ENCODE data around the gene EIF4E.
"Not testable (repeated sequence)": the region's sequence is repeated elsewhere in the genome, so short reads cannot be mapped to it uniquely, and the experiment has no call there.

Gene EIF4E

GRCh38 chr4:98879515-98879914 lies 49.4 kb downstream of the EIF4E start:
- no peak for DNase-seq (ENCODE audit: low spot score)

GRCh38 chr4:98873059-98873458 lies 55.9 kb downstream of the EIF4E start:
- no peak for DNase-seq (ENCODE audit: low spot score)

- DNase-seq (ENCODE audit: low spot score), result not testable (repeated sequence)
Observed at GRCh38 chr4:98872120-98872906, 56.6 kb downstream of the EIF4E start.

- DNase-seq (ENCODE audit: low spot score), result no peak
Observed at GRCh38 chr4:98867648-98868047, 61.3 kb downstream of the EIF4E start.

- no peak for DNase-seq (ENCODE audit: low spot score)
Observed at GRCh38 chr4:98865059-98865458, 63.9 kb downstream of the EIF4E start.

- no peak for DNase-seq (ENCODE audit: low spot score)
Observed at GRCh38 chr4:98864560-98864959, 64.4 kb downstream of the EIF4E start.

- DNase-seq (ENCODE audit: low spot score), result no peak
Observed at GRCh38 chr4:98862371-98862770, 66.6 kb downstream of the EIF4E start.

- no peak for DNase-seq (ENCODE audit: low spot score)
Observed at GRCh38 chr4:98861100-98861884, 67.6 kb downstream of the EIF4E start.

- no peak for DNase-seq (ENCODE audit: low spot score)
Observed at GRCh38 chr4:98851806-98852205, 77.1 kb downstream of the EIF4E start.

GRCh38 chr4:98850937-98851336 lies 78.0 kb downstream of the EIF4E start:
- DNase-seq (ENCODE audit: low spot score), result no peak

GRCh38 chr4:98848448-98848847 lies 80.5 kb downstream of the EIF4E start:
- no peak for DNase-seq (ENCODE audit: low spot score)

- no peak for DNase-seq (ENCODE audit: low spot score)
Observed at GRCh38 chr4:98845960-98846359, 83.0 kb downstream of the EIF4E start.

GRCh38 chr4:98842917-98843316 lies 86.0 kb downstream of the EIF4E start:
- DNase-seq (ENCODE audit: low spot score), result not testable (repeated sequence)

GRCh38 chr4:98838977-98839618 lies 89.8 kb downstream of the EIF4E start:
- DNase-seq (ENCODE audit: low spot score), result peak; percentile 21

GRCh38 chr4:98838531-98838930 lies 90.4 kb downstream of the EIF4E start:
- DNase-seq (ENCODE audit: low spot score), result no peak

GRCh38 chr4:98833384-98833783 lies 95.5 kb downstream of the EIF4E start:
- no peak for DNase-seq (ENCODE audit: low spot score)

GRCh38 chr4:98831036-98831435 lies 97.9 kb downstream of the EIF4E start:
- not testable (repeated sequence) for DNase-seq (ENCODE audit: low spot score)
